HG03460 (cell line): ENCODE data around the gene DGCR6L.
"Not testable (repeated sequence)": the region's sequence is repeated elsewhere in the genome, so short reads cannot be mapped to it uniquely, and the experiment has no call there.

ENCODE experiments used
- ATAC-seq: cut with Tn5 transposase; IDR thresholded peaks from one replicate; pipeline ENCODE4 v1.9.1; 2021; ENCODE audit not compliant: unreplicated experiment

The DGCR6L gene

DNA sequence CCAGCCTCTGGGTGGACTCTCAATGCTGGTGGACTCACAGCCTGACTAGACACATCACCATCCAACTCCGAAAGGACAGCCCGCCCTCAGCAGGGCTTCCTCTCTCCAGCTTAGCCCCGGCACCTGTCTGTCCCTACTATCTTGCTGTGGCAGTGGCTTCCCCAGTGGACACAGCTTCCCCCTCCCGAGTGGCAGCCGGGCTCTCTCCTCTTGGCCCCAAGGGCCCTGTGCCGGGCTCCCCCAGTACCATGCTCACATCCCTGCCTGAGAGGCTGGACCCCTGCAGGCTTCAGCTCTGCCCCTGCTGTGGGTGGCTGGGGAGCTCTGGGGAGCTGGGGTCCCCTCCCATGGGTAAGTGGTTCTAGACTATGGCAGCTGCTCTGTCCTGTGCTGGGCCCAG lies 9.1 kb downstream of the DGCR6L start:
- ATAC-seq, result not testable (repeated sequence)

GRCh38 chr22:20310180-20310579 lies 9.7 kb downstream of the DGCR6L start:
- not testable (repeated sequence) for ATAC-seq

GRCh38 chr22:20308806-20309650 lies 10.8 kb downstream of the DGCR6L start:
- not testable (repeated sequence) for ATAC-seq

- not testable (repeated sequence) for ATAC-seq
Measured at GRCh38 chr22:20307448-20308447, 12.1 kb downstream of the DGCR6L start.

- ATAC-seq, result not testable (repeated sequence)
Measured at GRCh38 chr22:20306646-20307447, 13.0 kb downstream of the DGCR6L start.

GRCh38 chr22:20305894-20306645 lies 13.8 kb downstream of the DGCR6L start:
- no peak for ATAC-seq

DNA sequence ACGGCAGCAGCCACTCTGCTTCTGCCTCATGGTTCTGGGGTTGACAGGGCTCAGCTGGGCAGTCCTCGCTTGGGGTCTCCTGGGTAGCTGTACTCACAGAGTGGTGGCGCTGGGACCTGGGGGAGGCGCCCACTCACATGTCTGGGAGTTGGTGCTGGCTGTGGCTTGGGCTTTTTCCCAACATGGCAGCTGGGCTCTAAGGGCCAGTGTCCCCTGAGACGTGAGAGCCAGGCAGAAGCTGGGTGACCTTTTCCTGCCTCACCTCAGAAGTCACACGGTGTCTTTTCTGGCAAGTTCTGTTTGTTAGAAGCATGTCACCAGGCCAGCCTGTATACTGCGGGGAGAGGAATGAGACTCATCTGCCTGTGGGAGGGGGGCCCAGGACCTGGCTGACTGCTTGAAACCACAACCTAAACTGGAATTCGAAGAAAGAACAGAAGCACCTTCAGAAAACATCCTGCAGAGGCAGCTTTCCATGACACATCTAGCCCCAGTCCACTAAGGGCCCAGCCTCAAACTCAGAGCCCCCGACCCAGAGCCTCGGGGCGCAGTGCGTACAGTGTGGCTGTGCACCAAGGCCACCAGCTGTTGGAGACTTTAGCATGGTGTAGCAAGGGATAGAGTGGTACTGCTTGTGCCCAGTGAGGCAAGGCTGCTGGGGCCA lies 14.5 kb downstream of the DGCR6L start:
- ATAC-seq, result not testable (repeated sequence)

GRCh38 chr22:20304646-20305045 lies 15.2 kb downstream of the DGCR6L start:
- no peak for ATAC-seq

DNA sequence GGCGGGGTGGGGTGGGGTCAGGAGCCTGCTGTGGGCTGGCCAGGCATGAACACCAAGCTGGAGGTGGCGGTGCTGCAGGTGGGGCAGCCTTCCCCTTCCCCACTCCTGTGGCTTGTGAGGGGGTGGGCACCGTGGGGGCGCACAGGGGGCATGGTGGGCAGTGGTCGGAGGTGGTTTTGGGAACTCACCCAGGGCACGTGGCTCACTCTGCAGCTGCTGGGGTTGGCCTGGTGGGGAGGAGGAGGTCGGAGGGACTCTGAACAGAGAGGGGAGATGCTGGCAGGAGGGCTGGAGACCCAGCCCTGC lies 16.7 kb downstream of the DGCR6L start:
- ATAC-seq, result not testable (repeated sequence)

DNA sequence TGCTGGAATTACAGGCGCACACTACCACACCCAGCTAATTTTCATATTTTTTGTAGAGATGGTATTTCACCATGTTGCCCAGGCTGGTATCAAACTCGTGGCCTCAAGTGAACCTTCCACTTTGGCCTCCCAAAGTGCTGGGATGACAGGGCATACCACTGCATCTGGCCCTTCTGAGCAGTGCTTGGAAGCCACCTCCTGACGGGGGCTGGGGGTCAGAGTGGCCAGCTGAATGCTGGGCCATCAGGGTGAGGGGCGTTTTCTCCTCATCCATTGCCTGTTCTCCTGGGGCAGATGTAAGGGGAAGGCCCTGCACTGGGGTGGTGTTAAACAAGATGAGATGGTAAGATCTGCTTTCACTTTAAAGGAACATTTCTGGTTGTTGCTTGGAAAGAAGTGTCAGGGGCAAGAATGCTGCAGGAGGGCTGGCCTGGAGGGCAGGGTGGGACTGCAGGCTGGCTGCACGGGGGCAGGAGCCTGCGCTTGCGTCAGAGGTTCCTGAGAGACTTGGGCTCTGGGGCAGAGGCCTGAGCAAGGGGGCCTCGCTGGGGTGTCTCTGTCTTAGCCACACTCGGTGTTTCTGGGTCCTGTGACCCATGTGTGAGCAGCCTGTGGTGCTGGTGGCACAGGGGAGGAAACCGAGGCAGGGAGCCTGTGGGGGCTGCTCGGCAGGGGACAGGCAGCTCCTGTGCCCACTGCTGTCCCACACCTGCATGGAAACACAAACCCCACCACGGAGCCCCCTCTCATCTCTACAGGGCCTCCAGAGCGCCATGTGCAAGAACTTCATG lies 17.2 kb downstream of the DGCR6L start:
- no peak for ATAC-seq

GRCh38 chr22:20299746-20300136 lies 20.1 kb downstream of the DGCR6L start:
- peak; percentile 7 for ATAC-seq

GRCh38 chr22:20298803-20299745 lies 20.8 kb downstream of the DGCR6L start:
- peak; percentile 79 for ATAC-seq

GRCh38 chr22:20298110-20298802 lies 21.6 kb downstream of the DGCR6L start:
- ATAC-seq, result no peak

GRCh38 chr22:20297414-20298109 lies 22.3 kb downstream of the DGCR6L start:
- ATAC-seq, result no peak

DNA sequence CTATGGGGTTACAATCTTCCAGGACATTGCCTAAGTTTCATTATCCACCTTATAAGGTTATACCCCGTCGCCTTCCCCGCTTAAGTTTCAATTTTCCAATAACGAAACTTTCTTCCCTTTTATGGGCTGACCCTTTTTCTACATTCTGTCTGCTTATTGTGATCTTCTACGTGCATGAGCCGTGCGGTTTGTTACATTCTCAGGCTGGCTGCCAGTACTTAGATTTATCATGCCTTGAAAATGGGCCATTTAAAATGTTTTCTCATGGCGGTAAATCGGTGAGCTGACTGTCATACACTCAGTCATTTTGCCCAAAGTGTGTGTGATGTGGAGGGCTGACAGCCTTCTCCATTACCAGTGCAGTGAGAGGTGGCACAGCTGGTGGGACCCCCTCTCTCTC lies 23.3 kb downstream of the DGCR6L start:
- no peak for ATAC-seq

- no peak for ATAC-seq
Measured at GRCh38 chr22:20295262-20296064, 24.4 kb downstream of the DGCR6L start.
